CD4-positive, alpha-beta T cell treated with Interleukin-4 for 1 hour (primary cell): ENCODE results near the gene LMBR1L.
"Not testable (repeated sequence)": the region's sequence is repeated elsewhere in the genome, so short reads cannot be mapped to it uniquely, and the experiment has no call there.

Experiments used
- DNase-seq, 2 donors: peaks; one replicate each; pipeline ENCODE4 v3.0.0-alpha.2; 2020 to 2022

LMBR1L gene

GRCh38 chr12:49110464-49111155 is at the start of gene LMBR1L:
Gene LMBR1L (minus strand): TSS chr12:49110847. CDS start chr12:49110555, 292 bp downstream.
- DNase-seq = peak; percentile 98 to 99

- DNase-seq = no peak
Observed at GRCh38 chr12:49160399-49160798, 49.8 kb upstream of the LMBR1L start.

- no peak for DNase-seq
Observed at GRCh38 chr12:49154221-49154620, 43.6 kb upstream of the LMBR1L start.

GRCh38 chr12:49147384-49147783 is 36.7 kb upstream of the LMBR1L start:
- no peak for DNase-seq

GRCh38 chr12:49146406-49146805 is 35.8 kb upstream of the LMBR1L start:
- DNase-seq = no peak

- no peak for DNase-seq
Observed at GRCh38 chr12:49144384-49144783, 33.7 kb upstream of the LMBR1L start.

GRCh38 chr12:49138999-49139398 is 28.4 kb upstream of the LMBR1L start:
- no peak for DNase-seq

GRCh38 chr12:49138587-49138986 is 27.9 kb upstream of the LMBR1L start:
- DNase-seq = no peak

- no peak for DNase-seq
Observed at GRCh38 chr12:49137476-49137875, 26.8 kb upstream of the LMBR1L start.

- DNase-seq = not testable (repeated sequence)
Observed at GRCh38 chr12:49136997-49137396, 26.4 kb upstream of the LMBR1L start.

GRCh38 chr12:49133590-49133989 is 22.9 kb upstream of the LMBR1L start:
- DNase-seq = no peak

GRCh38 chr12:49133014-49133413 is 22.4 kb upstream of the LMBR1L start:
- DNase-seq = no peak

- no peak for DNase-seq
Observed at GRCh38 chr12:49131894-49132461, 21.3 kb upstream of the LMBR1L start.

- DNase-seq = peak; percentile 91 to 92
Observed at GRCh38 chr12:49131051-49131893, 20.6 kb upstream of the LMBR1L start, which contains the start of gene TUBA1B. Gene TUBA1B (minus strand): TSS chr12:49131395. CDS start chr12:49131300, 95 bp downstream.

- DNase-seq = peak; percentile 95 to 96
Observed at GRCh38 chr12:49130151-49131050, 19.8 kb upstream of the LMBR1L start.

- DNase-seq = no peak
Observed at GRCh38 chr12:49129332-49130150, 18.9 kb upstream of the LMBR1L start.

- not testable (repeated sequence) for DNase-seq
Observed at GRCh38 chr12:49127971-49128370, 17.3 kb upstream of the LMBR1L start.

GRCh38 chr12:49126852-49127763 is 16.5 kb upstream of the LMBR1L start:
- no peak for DNase-seq

- no peak for DNase-seq
Observed at GRCh38 chr12:49121047-49121696, 10.5 kb upstream of the LMBR1L start.

- DNase-seq = no peak
Observed at GRCh38 chr12:49111206-49111605, 559 bp upstream of the LMBR1L start.
